A673 (cell line): Measurements from ENCODE around the gene LRP8. TPM values are rescaled to one million over a fixed set of nuclear protein-coding genes. Genes with fewer than 3 reads are reported as not detected.

Experiments
- BruUV-seq: library from RNA; stranded (reverse); fragments of 400-500 nt; replicated peaks from 2 replicates; lab custom pipeline; 2021; lab: Mats Ljungman, UMichigan
- CTCF ChIA-PET: fragments of 300-600 bp; sonication (Branson Sonifier 250); formaldehyde crosslinking; loops from one replicate; lab custom pipeline; 2022; ENCODE audit warnings: antibody characterized with exemption; lab: Charles Lee
- POLR2A ChIA-PET: fragments of 300-600 bp; sonication (Branson Sonifier 250); formaldehyde crosslinking; loops from one replicate; lab custom pipeline; 2022; ENCODE audit warnings: antibody characterized with exemption; ENCODE audit not compliant: low non-redundant PET; lab: Charles Lee
- DNase-seq: peaks from one replicate; pipeline ENCODE4 v3.0.0-alpha.2; 2015; ENCODE audit warnings: low spot score
- H3K27ac ChIP-seq: fragments of 200-600 bp; sonication (generic); 2 replicates; pipeline ENCODE4 v1.5.1; 2016; ENCODE audit warnings: mixed run types, low read depth, mild to moderate bottlenecking, mixed read lengths, antibody characterized with exemption, low read length; ENCODE audit not compliant: poor library complexity, severe bottlenecking
- H3K27me3 ChIP-seq: fragments of 200-600 bp; sonication (generic); replicated peaks from 2 replicates; pipeline ENCODE4 v1.6.1; 2017; ENCODE audit warnings: mixed run types, low read depth, mild to moderate bottlenecking, mixed read lengths, antibody characterized with exemption, low read length; ENCODE audit not compliant: insufficient read depth, poor library complexity
- H3K36me3 ChIP-seq: fragments of 200-600 bp; sonication (generic); 2 replicates; pipeline ENCODE4 v1.6.1; 2016; ENCODE audit warnings: mixed run types, mild to moderate bottlenecking, mixed read lengths, antibody characterized with exemption, low read length; ENCODE audit not compliant: insufficient read depth, poor library complexity, severe bottlenecking
- H3K4me1 ChIP-seq: fragments of 200-600 bp; sonication (generic); 2 replicates; pipeline ENCODE4 v1.6.1; 2017; ENCODE audit warnings: mixed run types, mild to moderate bottlenecking, mixed read lengths, antibody characterized with exemption, low read length; ENCODE audit not compliant: insufficient read depth, poor library complexity, severe bottlenecking
- H3K4me3 ChIP-seq: fragments of 200-600 bp; sonication (generic); 2 replicates; pipeline ENCODE4 v1.5.1; 2016; ENCODE audit warnings: low read depth, mixed run types, mild to moderate bottlenecking, mixed read lengths, low read length; ENCODE audit not compliant: poor library complexity, severe bottlenecking
- H3K9me3 ChIP-seq: fragments of 200-600 bp; sonication (generic); 2 replicates; pipeline ENCODE4 v1.6.1; 2016; ENCODE audit warnings: mixed run types, low read depth, mild to moderate bottlenecking, mixed read lengths, antibody characterized with exemption, low read length; ENCODE audit not compliant: poor library complexity, severe bottlenecking
- EZH2 ChIP-seq: fragments of 200-600 bp; sonication (generic); IDR thresholded peaks from 2 replicates; pipeline ENCODE4 v1.6.1; 2017; ENCODE audit warnings: borderline replicate concordance, low read depth, mild to moderate bottlenecking, mixed read lengths, antibody characterized with exemption, low read length; ENCODE audit not compliant: poor library complexity, severe bottlenecking
- intact Hi-C: fragments of 100-400 bp; cut with micrococcal nuclease; formaldehyde crosslinking; loops from one replicate; pipeline ENCODE4 v1.10.0; 2022; ENCODE audit not compliant: unreplicated experiment
- total RNA-seq: library from RNA; stranded (reverse); gene quantifications from 2 replicates; pipeline ENCODE4 v1.2.3, GENCODE V29; 2021
- TF ChIP-seq, protein P1 (sequence below): fragments of 300-800, 200-600 bp; sonication (generic); conservative IDR thresholded peaks from 2 replicates; pipeline ENCODE4 v1.5.1; 2017; ENCODE audit warnings: low read depth, mild to moderate bottlenecking, antibody characterized with exemption, low read length, moderate library complexity, mixed read lengths

Gene LRP8
- total RNA-seq, 1 experiment from 2014 or later, result 24.7 TPM

DNA sequence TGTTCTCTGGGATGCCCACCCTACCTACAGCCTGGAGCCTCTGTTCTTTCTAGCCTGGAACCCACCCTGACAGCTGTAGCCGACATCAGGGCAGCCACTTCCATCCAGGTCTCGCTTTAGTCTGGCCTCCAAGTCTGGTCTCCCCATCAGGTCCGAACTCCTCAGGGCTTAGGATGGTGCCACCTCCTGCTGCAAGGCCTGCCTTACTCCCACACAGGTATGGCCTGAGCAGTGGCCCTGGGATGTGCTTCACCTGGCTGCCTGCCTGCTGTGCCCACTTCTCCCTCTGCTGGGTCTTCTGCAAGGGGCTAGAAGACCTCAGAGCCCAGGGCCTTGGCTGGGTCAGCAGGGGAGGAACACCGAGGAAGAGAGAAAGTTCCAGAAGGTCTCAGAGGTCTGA lies 53.8 kb downstream of the LRP8 start:
- BruUV-seq, result no TSS peak
- ChIA-PET CTCF (no interaction called here), POLR2A (no interaction called here)
- H3K27ac ChIP-seq, result no peak overlapping the region
- no peaks in the 10 kb centered on the region for H3K4me1 ChIP-seq
- no peak for DNase-seq
- no peak overlapping the region for H3K4me3 ChIP-seq
- TF ChIP-seq EZH2, result no peak
- TF ChIP-seq, protein P1, sequence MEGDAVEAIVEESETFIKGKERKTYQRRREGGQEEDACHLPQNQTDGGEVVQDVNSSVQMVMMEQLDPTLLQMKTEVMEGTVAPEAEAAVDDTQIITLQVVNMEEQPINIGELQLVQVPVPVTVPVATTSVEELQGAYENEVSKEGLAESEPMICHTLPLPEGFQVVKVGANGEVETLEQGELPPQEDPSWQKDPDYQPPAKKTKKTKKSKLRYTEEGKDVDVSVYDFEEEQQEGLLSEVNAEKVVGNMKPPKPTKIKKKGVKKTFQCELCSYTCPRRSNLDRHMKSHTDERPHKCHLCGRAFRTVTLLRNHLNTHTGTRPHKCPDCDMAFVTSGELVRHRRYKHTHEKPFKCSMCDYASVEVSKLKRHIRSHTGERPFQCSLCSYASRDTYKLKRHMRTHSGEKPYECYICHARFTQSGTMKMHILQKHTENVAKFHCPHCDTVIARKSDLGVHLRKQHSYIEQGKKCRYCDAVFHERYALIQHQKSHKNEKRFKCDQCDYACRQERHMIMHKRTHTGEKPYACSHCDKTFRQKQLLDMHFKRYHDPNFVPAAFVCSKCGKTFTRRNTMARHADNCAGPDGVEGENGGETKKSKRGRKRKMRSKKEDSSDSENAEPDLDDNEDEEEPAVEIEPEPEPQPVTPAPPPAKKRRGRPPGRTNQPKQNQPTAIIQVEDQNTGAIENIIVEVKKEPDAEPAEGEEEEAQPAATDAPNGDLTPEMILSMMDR, result no peak
- no peaks in the 10 kb centered on the region for H3K27me3 ChIP-seq
- no peaks in the 10 kb centered on the region for H3K36me3 ChIP-seq
- H3K9me3 ChIP-seq, result no peaks in the 10 kb centered on the region
- intact Hi-C loops, result loop anchor here (10.0 kb wide), 1 partner anchor 1401 kb away; no protein-coding TSS in a partner anchor

DNA sequence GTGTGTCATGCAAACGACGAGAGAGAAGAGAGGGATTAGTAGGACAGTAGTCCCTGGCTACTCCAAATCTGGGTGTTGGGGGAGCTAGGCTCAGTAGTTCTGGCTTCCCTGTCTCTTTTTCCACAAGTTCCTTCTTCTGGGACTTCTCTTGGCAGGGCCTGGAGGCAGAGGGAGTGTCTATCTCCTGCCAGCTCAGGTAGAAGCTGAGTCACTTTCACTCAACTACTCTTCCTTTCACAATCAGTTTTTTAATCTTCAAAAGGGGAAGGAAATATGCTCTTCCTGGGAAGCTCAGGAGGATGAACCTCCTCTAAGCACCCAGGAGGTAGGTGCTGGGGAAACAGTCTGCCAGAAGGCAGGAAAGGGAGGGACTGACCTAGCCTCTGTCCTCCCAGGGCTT lies 54.3 kb downstream of the LRP8 start:
- no peak for DNase-seq
- ChIA-PET CTCF (no interaction called here), POLR2A (no interaction called here)
- Histone ChIP-seq H3K27me3 (no peaks in the 10 kb centered on the region), H3K9me3 (no peaks in the 10 kb centered on the region), H3K4me1 (no peaks in the 10 kb centered on the region), H3K27ac (no peak overlapping the region), H3K4me3 (no peak overlapping the region), H3K36me3 (no peaks in the 10 kb centered on the region)
- no TSS peak for BruUV-seq
- no peak for TF ChIP-seq EZH2
- TF ChIP-seq, protein P1, result no peak
- intact Hi-C loops, result loop anchor here (10.0 kb wide), 1 partner anchor 1401 kb away; no protein-coding TSS in a partner anchor

DNA sequence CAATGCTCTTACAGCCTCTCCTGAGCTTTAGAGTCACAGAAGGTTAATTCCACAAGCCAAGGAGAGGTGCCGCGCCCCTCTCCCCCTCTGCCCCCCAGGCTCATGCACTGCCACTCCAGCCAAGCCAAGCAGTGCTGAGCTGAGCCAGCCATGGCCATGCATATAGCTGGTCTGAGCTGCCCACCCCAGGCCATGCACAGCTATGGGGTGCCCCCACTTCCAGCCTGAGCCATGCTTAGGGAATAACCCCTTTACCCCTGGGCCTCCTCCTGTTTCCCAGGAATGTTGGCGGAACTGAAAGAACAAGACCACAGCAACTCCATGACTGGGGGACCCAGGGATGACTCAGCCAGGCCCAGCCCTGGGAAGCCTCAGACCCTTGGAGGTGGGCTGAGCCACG lies 55.5 kb downstream of the LRP8 start:
- Histone ChIP-seq H3K27me3 (no peaks in the 10 kb centered on the region), H3K27ac (no peak overlapping the region), H3K36me3 (no peaks in the 10 kb centered on the region), H3K4me3 (no peak overlapping the region), H3K4me1 (no peaks in the 10 kb centered on the region), H3K9me3 (no peaks in the 10 kb centered on the region)
- TF ChIP-seq EZH2, result no peak
- TF ChIP-seq, protein P1, result no peak
- intact Hi-C loops, result loop anchor here (10.0 kb wide), 1 partner anchor 1402 kb away; no protein-coding TSS in a partner anchor
- ChIA-PET CTCF (interaction anchor here (1.1 kb wide), 1 partner anchor 1538 kb away, joined by 3 read pairs; no protein-coding TSS in a partner anchor), POLR2A (no interaction called here)
- no peak for DNase-seq
- BruUV-seq, result no TSS peak
